Measurements from ENCODE around the gene FCRL3.

The FCRL3 gene

GRCh38 chr1:157691285-157691920 lies 9.2 kb downstream of the FCRL3 start:
- DNase-seq (ENCODE audit: insufficient read length, low spot score) (peak; percentile 25), FAIRE-seq (peak; percentile 76)
- TF ChIP-seq POLR2A (IDR thresholded peaks at IDR 0.05; ENCODE audit: low read depth, low read length) (no peak), POLR2AphosphoS5 (IDR thresholded peaks at IDR 0.05; ENCODE audit: low read depth, low read length) (no peak), SPI1 (IDR thresholded peaks at IDR 0.05; ENCODE audit: low read depth, low read length) (no peak), POU2F2 (IDR thresholded peaks at IDR 0.05; ENCODE audit: low read depth, low read length) (no peak), PAX5 (IDR thresholded peaks at IDR 0.05; ENCODE audit: insufficient read depth, low read length, severe bottlenecking) (no peak), TAF1 (IDR thresholded peaks at IDR 0.05; ENCODE audit: low read depth, low read length) (no peak)

DNA sequence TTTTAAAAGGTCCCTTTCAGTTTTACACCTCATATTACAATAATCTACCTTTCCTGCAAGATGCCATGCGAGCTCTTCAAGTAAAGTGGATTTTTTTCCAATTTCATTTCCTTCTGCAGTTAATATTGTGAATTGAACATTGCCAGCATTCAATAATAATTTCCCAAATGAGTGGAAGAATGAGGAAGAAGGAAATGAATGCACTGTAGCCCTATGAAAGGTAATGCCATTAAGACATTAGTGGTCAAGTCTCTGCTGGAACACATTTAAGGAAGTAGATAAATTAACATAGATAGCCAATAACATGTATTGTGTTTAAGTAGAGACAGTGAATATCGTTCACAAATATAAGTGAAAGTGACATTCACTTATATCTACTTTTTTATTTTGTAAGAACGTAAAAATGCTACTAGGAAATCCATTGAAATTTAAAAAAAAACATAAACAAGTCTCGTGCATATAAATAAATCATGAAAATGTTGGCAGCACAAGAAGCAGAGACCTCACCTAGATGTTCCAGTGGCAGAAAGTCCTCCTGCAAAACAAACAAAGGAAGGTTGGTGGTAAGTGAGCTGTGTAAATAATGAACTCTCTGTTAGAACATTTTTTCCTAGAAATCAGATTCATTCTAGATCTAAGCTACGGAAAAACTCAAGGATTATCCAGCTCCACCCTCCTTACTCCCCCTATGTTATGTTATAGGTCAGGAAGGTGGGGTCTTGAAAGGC lies 17.7 kb downstream of the FCRL3 start:
- no peak for DNase-seq (ENCODE audit: insufficient read length, low spot score)
- TF ChIP-seq TAF1 (IDR thresholded peaks at IDR 0.05; ENCODE audit: low read depth, low read length), result no peak
- TF ChIP-seq PAX5 (IDR thresholded peaks at IDR 0.05; ENCODE audit: insufficient read depth, low read length, severe bottlenecking), result no peak
- no peak for TF ChIP-seq POLR2A (IDR thresholded peaks at IDR 0.05; ENCODE audit: low read depth, low read length)
- FAIRE-seq, result no peak

DNA sequence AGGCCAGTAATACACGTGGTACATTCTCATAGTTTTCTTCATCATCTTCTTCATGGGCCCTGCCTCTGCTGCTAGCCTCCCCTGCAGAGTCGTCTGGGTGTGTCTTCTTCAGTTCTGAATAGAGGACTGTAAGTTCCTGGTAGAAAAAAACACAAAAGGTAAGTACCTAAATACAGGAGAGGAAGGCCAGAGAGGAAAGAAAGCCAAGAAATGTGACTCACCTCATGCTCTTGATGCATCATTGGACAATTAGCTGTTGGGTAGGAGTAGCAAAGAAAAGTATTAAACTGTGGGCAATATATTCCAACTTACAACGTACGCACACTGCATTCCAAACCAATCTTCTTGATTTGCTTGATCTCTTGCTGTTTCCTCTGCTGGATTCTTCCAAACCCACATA lies 21.8 kb downstream of the FCRL3 start:
- FAIRE-seq (no peak), DNase-seq (ENCODE audit: insufficient read length, low spot score) (no peak)
- no peak for TF ChIP-seq PAX5 (IDR thresholded peaks at IDR 0.05; ENCODE audit: insufficient read depth, low read length, severe bottlenecking)

- DNase-seq (ENCODE audit: insufficient read length, low spot score) (no peak), FAIRE-seq (no peak)
- TF ChIP-seq POLR2A (IDR thresholded peaks at IDR 0.05; ENCODE audit: low read depth, low read length), result no peak
- TF ChIP-seq POU2F2 (IDR thresholded peaks at IDR 0.05; ENCODE audit: low read depth, low read length), result no peak
- TF ChIP-seq POLR2AphosphoS5 (IDR thresholded peaks at IDR 0.05; ENCODE audit: low read depth, low read length), result no peak
- TF ChIP-seq SPI1 (IDR thresholded peaks at IDR 0.05; ENCODE audit: low read depth, low read length), result no peak
- no peak for TF ChIP-seq TAF1 (IDR thresholded peaks at IDR 0.05; ENCODE audit: low read depth, low read length)
- TF ChIP-seq PAX5 (IDR thresholded peaks at IDR 0.05; ENCODE audit: insufficient read depth, low read length, severe bottlenecking), result no peak
These were observed 27.6 kb downstream of the FCRL3 start for GRCh38 chr1:157673008-157673407.

DNA sequence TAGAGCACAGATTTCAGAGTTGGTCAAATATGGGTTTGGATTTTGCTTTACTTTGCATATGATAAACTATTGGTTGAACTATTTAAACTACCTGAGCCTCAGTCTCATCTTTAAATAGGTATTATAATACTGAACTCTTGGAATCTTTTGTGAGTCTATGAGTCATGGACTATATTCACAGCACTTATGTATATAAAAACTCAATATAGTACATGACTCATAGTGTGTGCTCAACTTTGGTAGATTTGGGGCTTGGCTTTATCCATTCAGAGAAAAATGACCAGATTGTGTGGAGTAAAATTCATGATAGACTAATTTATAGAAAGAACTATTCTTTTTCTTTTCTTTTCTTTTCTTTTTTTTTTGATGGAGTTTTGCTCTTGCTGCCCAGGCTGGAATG lies 28.7 kb downstream of the FCRL3 start:
- DNase-seq (ENCODE audit: insufficient read length, low spot score) (no peak), FAIRE-seq (no peak)
- TF ChIP-seq POLR2A (IDR thresholded peaks at IDR 0.05; ENCODE audit: low read depth, low read length) (no peak), TAF1 (IDR thresholded peaks at IDR 0.05; ENCODE audit: low read depth, low read length) (no peak), POU2F2 (IDR thresholded peaks at IDR 0.05; ENCODE audit: low read depth, low read length) (no peak), SPI1 (IDR thresholded peaks at IDR 0.05; ENCODE audit: low read depth, low read length) (no peak), POLR2AphosphoS5 (IDR thresholded peaks at IDR 0.05; ENCODE audit: low read depth, low read length) (no peak), PAX5 (IDR thresholded peaks at IDR 0.05; ENCODE audit: insufficient read depth, low read length, severe bottlenecking) (no peak)

- no peak for FAIRE-seq
- TF ChIP-seq TAF1 (IDR thresholded peaks at IDR 0.05; ENCODE audit: low read depth, low read length) (no peak), SPI1 (IDR thresholded peaks at IDR 0.05; ENCODE audit: low read depth, low read length) (no peak), POLR2AphosphoS5 (IDR thresholded peaks at IDR 0.05; ENCODE audit: low read depth, low read length) (no peak), POU2F2 (IDR thresholded peaks at IDR 0.05; ENCODE audit: low read depth, low read length) (no peak), POLR2A (IDR thresholded peaks at IDR 0.05; ENCODE audit: low read depth, low read length) (no peak), PAX5 (IDR thresholded peaks at IDR 0.05; ENCODE audit: insufficient read depth, low read length, severe bottlenecking) (no peak)
- DNase-seq (ENCODE audit: insufficient read length, low spot score), result no peak
These were observed 40.9 kb downstream of the FCRL3 start for GRCh38 chr1:157659576-157660247.

DNA sequence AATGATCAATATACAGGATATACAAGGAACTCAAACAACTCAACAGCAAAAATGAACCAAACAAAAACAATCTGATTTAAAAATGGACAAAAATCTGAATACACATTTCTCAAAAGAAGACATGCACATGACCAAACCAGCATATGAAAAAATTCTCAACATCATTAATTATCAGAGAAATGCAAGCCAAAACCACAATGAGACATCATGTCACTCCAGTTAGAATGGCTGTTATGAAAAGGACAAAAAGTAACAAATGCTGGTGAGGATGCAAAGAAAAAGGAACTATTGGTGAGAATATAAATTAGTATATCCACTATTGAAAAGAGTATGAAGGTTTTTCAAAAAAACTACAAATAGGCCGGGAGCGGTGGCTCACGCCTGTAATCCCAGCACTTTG lies 42.0 kb downstream of the FCRL3 start:
- no peak for FAIRE-seq
- TF ChIP-seq SPI1 (IDR thresholded peaks at IDR 0.05; ENCODE audit: low read depth, low read length) (no peak), PAX5 (IDR thresholded peaks at IDR 0.05; ENCODE audit: insufficient read depth, low read length, severe bottlenecking) (no peak), TAF1 (IDR thresholded peaks at IDR 0.05; ENCODE audit: low read depth, low read length) (no peak), POLR2AphosphoS5 (IDR thresholded peaks at IDR 0.05; ENCODE audit: low read depth, low read length) (no peak), POU2F2 (IDR thresholded peaks at IDR 0.05; ENCODE audit: low read depth, low read length) (no peak), POLR2A (IDR thresholded peaks at IDR 0.05; ENCODE audit: low read depth, low read length) (no peak)
- no peak for DNase-seq (ENCODE audit: insufficient read length, low spot score)

- FAIRE-seq (no peak), DNase-seq (ENCODE audit: insufficient read length, low spot score) (no peak)
- TF ChIP-seq POLR2A (IDR thresholded peaks at IDR 0.05; ENCODE audit: low read depth, low read length) (no peak), PAX5 (IDR thresholded peaks at IDR 0.05; ENCODE audit: insufficient read depth, low read length, severe bottlenecking) (no peak), POU2F2 (IDR thresholded peaks at IDR 0.05; ENCODE audit: low read depth, low read length) (no peak), SPI1 (IDR thresholded peaks at IDR 0.05; ENCODE audit: low read depth, low read length) (no peak), TAF1 (IDR thresholded peaks at IDR 0.05; ENCODE audit: low read depth, low read length) (no peak), POLR2AphosphoS5 (IDR thresholded peaks at IDR 0.05; ENCODE audit: low read depth, low read length) (no peak)
These were observed 47.1 kb downstream of the FCRL3 start for GRCh38 chr1:157653494-157653873.

DNA sequence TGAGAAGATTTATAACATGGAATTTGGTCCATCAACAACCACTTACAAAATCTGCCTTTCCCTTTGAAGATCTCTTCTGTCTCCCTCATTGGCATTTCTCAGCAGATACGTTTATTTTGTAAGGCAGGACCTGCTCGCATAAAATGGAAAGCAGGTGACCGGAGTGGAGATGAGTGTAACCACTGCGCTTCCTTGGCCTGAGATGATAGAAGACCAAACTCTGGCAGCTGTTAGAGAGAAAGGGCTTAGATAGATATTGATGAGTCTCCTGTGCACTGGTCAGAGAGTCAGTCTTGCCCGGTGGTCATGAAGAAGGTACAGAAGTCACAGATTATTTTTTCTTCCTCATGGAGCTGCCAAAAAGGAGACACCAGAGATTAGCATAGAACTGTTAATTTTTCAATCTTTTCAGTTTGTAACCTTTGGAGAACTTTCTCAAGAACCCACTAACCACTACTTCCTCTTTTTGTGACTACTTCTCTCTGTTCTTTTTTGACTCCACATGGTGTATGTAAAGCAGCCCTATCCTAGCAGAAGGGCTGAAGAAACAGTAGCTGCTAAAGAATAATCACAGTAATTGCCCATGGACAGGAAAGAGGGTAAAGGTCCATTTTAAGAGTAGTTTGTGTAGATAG lies 47.6 kb downstream of the FCRL3 start:
- DNase-seq (ENCODE audit: insufficient read length, low spot score), result peak; percentile 16

More for the DNA sequence above, 47.6 kb downstream of the FCRL3 start:
- TF ChIP-seq POU2F2 (IDR thresholded peaks at IDR 0.05; ENCODE audit: low read depth, low read length) (no peak), SPI1 (IDR thresholded peaks at IDR 0.05; ENCODE audit: low read depth, low read length) (peak; percentile 83)
- FAIRE-seq, result peak; percentile 84

All from GM12891 (cell line).